AG09319 (cell line): Measurements from ENCODE around the gene GMEB2.

ENCODE experiments used
- DNase-seq: peaks from one replicate; pipeline ENCODE4 v3.0.0-alpha.2; 2010; ENCODE audit warnings: low read depth; ENCODE audit errors: extremely low read depth
- CTCF ChIP-seq: IDR thresholded peaks from 2 replicates; pipeline ENCODE4 v1.5.1; 2011; ENCODE audit warnings: low read depth, mild to moderate bottlenecking, inconsistent platforms, low read length, moderate library complexity

GMEB2 gene

GRCh38 chr20:63547725-63548480, 79.0 kb downstream of the GMEB2 start, which contains the start of gene SRMS:
Gene SRMS (minus strand): TSS chr20:63547749. CDS start chr20:63547463, 286 bp downstream.
- TF ChIP-seq CTCF: no peak
- no peak for DNase-seq

- TF ChIP-seq CTCF: no peak
- no peak for DNase-seq
Observed at GRCh38 chr20:63546956-63547724, 79.8 kb downstream of the GMEB2 start.

- no peak for TF ChIP-seq CTCF
- DNase-seq: no peak
Observed at GRCh38 chr20:63546256-63546955, 80.5 kb downstream of the GMEB2 start.

GRCh38 chr20:63545814-63546213, 81.1 kb downstream of the GMEB2 start:
- DNase-seq: no peak
- no peak for TF ChIP-seq CTCF

GRCh38 chr20:63544958-63545516, 81.9 kb downstream of the GMEB2 start:
- no peak for TF ChIP-seq CTCF

GRCh38 chr20:63544241-63544957, 82.5 kb downstream of the GMEB2 start:
- TF ChIP-seq CTCF: no peak
- no peak for DNase-seq

More at GRCh38 chr20:63544958-63545516, 81.9 kb downstream of the GMEB2 start:
- DNase-seq: no peak
